Psoas muscle (tissue), 8 donors: ENCODE data around the gene CARD11. TPM values are rescaled to one million over a fixed set of nuclear protein-coding genes. Genes with fewer than 3 reads are reported as not detected.

Source experiments
- ATAC-seq, 4 donors: fragments of 200-7000 bp; cut with Tn5 transposase; one replicate each; pipeline ENCODE4 v1.9.1; 2020; ENCODE audit warnings: moderate library complexity in 3 of 4, mild to moderate bottlenecking in 2 of 4
- DNase-seq, 2 donors: peaks; one replicate each; pipeline ENCODE4 v3.0.0-alpha.2; 2020
- H3K27ac ChIP-seq: fragments of 200-600 bp; one replicate; pipeline ENCODE4 v1.8.0; 2022
- H3K27me3 ChIP-seq, 3 donors: fragments of 200-600 bp in 1 of 3; one replicate each; pipeline versions ENCODE4 v1.6.1 to v1.8.0; 2013 to 2022; ENCODE audit warnings: low read length in 2 of 3, mild to moderate bottlenecking in 2 of 3, moderate library complexity in 1 of 3; ENCODE audit not compliant: insufficient read depth in 3 of 3
- H3K36me3 ChIP-seq, 2 donors: fragments of 200-600 bp in 1 of 2; one replicate each; pipeline versions ENCODE4 v1.6.1 to v1.8.0; 2013 to 2022; ENCODE audit warnings: low read depth in 1 of 2, mild to moderate bottlenecking in 1 of 2, moderate library complexity in 1 of 2; ENCODE audit not compliant: insufficient read depth in 1 of 2
- H3K4me1 ChIP-seq: fragments of 200-600 bp; one replicate; pipeline ENCODE4 v1.8.0; 2022
- H3K4me3 ChIP-seq: fragments of 200-600 bp; one replicate; pipeline ENCODE4 v1.8.0; 2022; ENCODE audit warnings: mild to moderate bottlenecking
- H3K9me3 ChIP-seq: fragments of 200-600 bp; one replicate; pipeline ENCODE4 v1.8.0; 2022
- CTCF ChIP-seq: fragments of 200-600 bp; IDR thresholded peaks from one replicate; pipeline ENCODE4 v1.8.0; 2022; ENCODE audit warnings: antibody characterized with exemption
- WGBS, 3 donors: extraction: QIAGEN DNeasy Blood & Tissue Kit; methylation state at CpG; one replicate each; pipeline versions ENCODE4 v1.1.6 to v1.1.7; 2013; 5-methylcytosine and 5-hydroxymethylcytosine counted together
- intact Hi-C, 2 donors: fragments of 100-400 bp; cut with DNase I; formaldehyde crosslinking; loops; one replicate each; pipeline versions ENCODE4 v1.11.0 to v1.14.2; 2022
- polyA plus RNA-seq, 3 donors: library from polyadenylated mRNA; stranded (reverse); fragments of 200-250 nt; gene quantifications; one replicate each; pipeline ENCODE4 v1.2.3, GENCODE V29; 2013
- total RNA-seq, 4 donors: library from RNA; stranded (reverse); fragmentation: NEBNext Ultra II Directional in 2 of 4; extraction: Animal tissue kit (Norgen Biotek cat#: 25700) in 2 of 4; gene quantifications; one replicate each; pipeline versions ENCODE4 v1.2.1 to v1.2.4, GENCODE V29; 2021 to 2023
- donor health status: healthy with polysubstance abuse.
- donor health status: DM: no; HTN: no; CAD: no; lungs with moderate emphysema.
- donor health status: Bipolar disorder and iron deficiency.
- donor health status: healthy.
- donor health status: DM: yes; HTN: yes; CAD: no.
- donor health status: DM: no; HTN: no; CAD: no.
- donor health status: DM: no; HTN: no; CAD: no.
- donor health status: DM: yes; HTN: yes; CAD: no.

Gene CARD11
- total and polyA plus RNA-seq, 7 donors = 0.08 to 0.84 (median 0.39) TPM

DNA sequence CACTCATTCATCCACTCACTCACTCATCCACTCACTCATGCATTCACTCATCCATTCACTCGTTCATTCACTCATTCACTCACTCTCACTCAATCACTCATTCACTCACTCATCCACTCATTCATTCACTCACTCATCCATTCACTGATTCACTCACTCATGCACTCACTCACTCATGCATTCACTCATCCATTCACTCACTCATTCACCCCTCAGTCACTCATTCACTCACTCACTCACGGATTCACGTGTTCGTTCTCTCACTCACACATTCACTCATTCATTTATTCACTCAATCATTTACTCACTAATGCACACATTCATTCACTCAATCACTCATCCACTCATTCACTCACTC lies 73.4 kb downstream of the CARD11 start:
- H3K9me3 ChIP-seq = peaks cover 10% of the 10 kb centered on the region
- no peak overlapping the region for H3K27ac ChIP-seq
- peaks cover 0 to 2% (median 0%) of the 10 kb centered on the region in 3 donors for H3K27me3 ChIP-seq
- no peaks in the 10 kb centered on the region for H3K4me1 ChIP-seq
- H3K4me3 ChIP-seq = no peak overlapping the region
- no peak for TF ChIP-seq CTCF
- intact Hi-C loops = no loop called here
- DNase-seq (no peak), ATAC-seq (no peak)
- H3K36me3 ChIP-seq = no peaks in the 10 kb centered on the region
- 92 to 96% (median 94%) methylated on average over 4 of the region's 4 CpGs for WGBS, 3 donors

GRCh38 chr7:2969398-2970306 lies 74.0 kb downstream of the CARD11 start:
- TF ChIP-seq CTCF = no peak
- Histone ChIP-seq H3K9me3 (peaks cover 11% of the 10 kb centered on the region), H3K4me3 (no peak overlapping the region), H3K36me3 (no peaks in the 10 kb centered on the region), H3K27ac (no peak overlapping the region), H3K4me1 (no peaks in the 10 kb centered on the region), H3K27me3 (peaks cover 0 to 2% (median 0%) of the 10 kb centered on the region in 3 donors)
- WGBS, 3 donors = 92 to 94% (median 93%) methylated on average over 6 of the region's 6 CpGs
- no peak for ATAC-seq
- no peak for DNase-seq
- intact Hi-C loops = no loop called here

- Histone ChIP-seq H3K36me3 (no peaks in the 10 kb centered on the region), H3K27ac (no peak overlapping the region), H3K27me3 (peaks cover 0 to 2% (median 0%) of the 10 kb centered on the region in 3 donors), H3K9me3 (peaks cover 11% of the 10 kb centered on the region), H3K4me3 (no peak overlapping the region), H3K4me1 (no peaks in the 10 kb centered on the region)
- TF ChIP-seq CTCF = no peak
- WGBS, 3 donors = 74 to 78% (median 77%) methylated on average over 13 of the region's 13 CpGs
- DNase-seq = no peak
- intact Hi-C loops = no loop called here
- ATAC-seq = no peak
These were observed 74.9 kb downstream of the CARD11 start for GRCh38 chr7:2968616-2969397.

DNA sequence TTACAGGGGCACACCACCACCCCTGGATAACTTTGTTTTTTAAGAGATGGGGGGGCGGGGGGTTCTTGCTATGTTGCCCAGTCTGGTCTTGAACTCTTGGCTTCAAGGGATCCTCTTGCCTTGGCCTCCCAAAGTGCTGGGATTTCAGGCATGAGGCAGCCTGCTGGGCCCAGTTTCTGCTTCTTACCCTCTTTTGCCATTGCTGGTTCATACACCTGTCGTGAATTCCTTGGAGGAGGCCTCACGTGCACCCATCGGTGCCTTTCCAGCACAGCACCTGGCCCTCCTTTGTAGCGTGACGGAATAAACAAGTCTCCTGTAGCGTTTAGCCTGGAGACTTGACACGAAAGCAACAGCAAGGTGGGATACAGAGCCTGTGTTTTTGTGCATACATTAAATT lies 75.5 kb downstream of the CARD11 start:
- Histone ChIP-seq H3K27ac (no peak overlapping the region), H3K4me3 (no peak overlapping the region), H3K4me1 (no peaks in the 10 kb centered on the region), H3K9me3 (peaks cover 11% of the 10 kb centered on the region), H3K27me3 (peaks cover 0 to 2% (median 0%) of the 10 kb centered on the region in 3 donors), H3K36me3 (no peaks in the 10 kb centered on the region)
- WGBS, 3 donors = 70 to 73% (median 73%) methylated on average over 8 of the region's 8 CpGs
- TF ChIP-seq CTCF = no peak
- intact Hi-C loops = no loop called here
- ATAC-seq (no peak), DNase-seq (no peak)
